Measurements from ENCODE around the gene PTX4.
A peak's percentile ranks its signal among the peaks of the same experiment; 100 is the strongest.
"Not testable (repeated sequence)": the region's sequence is repeated elsewhere in the genome, so short reads cannot be mapped to it uniquely, and the experiment has no call there.

Gene PTX4

DNA sequence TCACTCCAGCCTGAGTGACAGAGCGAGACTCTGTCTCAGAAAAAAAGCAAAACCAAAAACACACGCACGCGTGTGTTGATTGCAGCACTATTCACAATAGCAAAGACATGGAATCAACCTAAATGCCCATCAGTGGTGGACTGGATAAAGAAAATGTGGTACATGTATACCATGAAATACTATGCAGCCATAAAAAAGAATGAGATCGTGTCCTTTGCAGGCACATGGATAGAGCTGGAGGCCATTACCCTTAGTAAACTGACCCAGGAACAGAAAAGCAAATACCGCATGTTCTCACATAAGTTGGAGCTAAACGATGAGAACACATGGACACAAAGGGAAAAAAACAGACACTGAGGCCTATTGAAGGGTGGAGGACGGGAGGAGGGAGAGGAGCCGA is 9.8 kb downstream of the PTX4 start:
- DNase-seq: not testable (repeated sequence)

DNA sequence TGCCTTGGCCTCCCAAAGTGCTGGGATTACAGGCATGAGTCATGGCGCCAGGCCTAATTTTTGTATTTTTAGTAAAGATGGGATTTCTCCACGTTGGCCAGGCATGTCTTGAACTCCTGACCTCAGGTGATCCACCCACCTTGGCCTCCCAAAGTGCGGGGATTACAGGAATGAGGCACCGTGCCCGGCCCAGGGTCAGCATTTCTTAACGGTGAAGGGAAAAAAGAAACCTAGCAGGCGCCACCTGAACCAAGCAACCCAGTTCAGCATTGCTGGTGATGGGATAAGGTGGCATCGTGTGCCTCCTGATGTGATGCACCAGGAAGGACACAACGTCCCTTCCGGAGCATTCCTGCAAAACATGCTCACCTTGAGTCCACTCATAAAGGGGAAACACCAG is 11.7 kb downstream of the PTX4 start:
- no peak for DNase-seq

DNA sequence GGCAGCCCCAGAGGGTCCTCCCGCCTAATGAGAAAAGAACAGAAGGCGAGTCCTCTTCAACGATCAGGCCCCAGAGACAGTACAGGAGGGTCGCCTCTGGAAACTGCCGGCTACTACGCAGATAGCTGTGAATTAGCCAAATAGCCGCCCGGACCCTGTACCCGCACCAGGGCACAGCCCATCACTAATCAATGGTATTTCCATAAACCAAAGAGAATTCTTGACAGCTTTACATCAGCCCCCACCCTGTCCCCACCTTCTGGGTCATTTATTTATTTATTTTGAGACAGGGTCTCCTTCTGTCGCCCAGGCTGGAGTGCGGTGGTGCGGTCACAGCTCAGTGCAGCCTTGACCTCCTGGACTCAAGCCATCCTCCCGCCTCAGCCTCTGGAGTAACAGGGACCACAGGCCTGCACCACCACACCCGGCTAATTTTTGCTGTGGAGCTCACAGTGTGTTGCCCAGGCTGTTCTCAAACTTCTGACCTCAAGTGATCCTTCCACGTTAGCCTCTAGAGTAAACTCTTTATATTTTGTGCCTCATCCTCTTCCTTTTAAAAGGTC is 13.1 kb downstream of the PTX4 start:
- DNase-seq: no peak

DNA sequence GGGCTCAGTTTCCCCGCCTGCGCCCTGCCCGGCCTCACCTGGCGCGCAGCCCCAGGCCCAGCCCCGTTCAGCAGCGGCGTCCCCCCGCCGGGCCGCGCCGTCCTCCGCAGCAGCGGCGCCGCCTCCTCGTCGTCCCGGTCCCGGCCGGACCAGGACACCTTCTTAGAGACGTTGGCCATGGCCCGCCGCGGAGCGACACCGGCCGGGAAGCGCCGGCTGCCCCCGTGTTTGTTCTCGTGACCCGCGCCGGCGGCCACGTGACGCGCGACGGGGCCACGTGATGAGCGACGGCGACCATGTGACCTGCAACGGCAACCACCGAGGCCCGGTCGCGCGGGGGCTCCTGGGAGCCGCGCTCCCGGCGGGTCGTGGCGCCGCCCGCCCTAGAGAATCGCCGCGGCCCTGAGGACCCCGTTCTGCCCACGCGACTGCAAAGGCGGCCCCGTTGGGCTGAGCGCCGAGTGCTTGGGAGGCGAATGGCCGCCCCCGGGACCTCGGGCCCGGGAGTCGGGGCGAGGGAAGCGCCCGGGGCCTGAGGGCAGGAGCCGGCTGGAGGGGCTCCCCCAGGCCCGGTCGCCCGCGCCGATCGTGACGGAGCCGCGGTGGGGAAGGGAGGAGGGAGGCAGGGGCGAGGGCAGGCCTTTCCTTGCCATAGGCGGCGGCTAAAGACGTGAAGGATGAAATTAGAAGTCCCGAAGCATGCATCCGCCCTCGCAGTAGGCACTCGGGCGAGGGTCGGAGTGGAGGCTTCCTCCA is 13.8 kb downstream of the PTX4 start, which contains the start of gene CLCN7:
CLCN7 (minus strand) TSS at position 233 of the 756 bp plus-strand sequence; CDS start at position 179, 54 bp downstream.
- DNase-seq: peak; percentile 86

DNA sequence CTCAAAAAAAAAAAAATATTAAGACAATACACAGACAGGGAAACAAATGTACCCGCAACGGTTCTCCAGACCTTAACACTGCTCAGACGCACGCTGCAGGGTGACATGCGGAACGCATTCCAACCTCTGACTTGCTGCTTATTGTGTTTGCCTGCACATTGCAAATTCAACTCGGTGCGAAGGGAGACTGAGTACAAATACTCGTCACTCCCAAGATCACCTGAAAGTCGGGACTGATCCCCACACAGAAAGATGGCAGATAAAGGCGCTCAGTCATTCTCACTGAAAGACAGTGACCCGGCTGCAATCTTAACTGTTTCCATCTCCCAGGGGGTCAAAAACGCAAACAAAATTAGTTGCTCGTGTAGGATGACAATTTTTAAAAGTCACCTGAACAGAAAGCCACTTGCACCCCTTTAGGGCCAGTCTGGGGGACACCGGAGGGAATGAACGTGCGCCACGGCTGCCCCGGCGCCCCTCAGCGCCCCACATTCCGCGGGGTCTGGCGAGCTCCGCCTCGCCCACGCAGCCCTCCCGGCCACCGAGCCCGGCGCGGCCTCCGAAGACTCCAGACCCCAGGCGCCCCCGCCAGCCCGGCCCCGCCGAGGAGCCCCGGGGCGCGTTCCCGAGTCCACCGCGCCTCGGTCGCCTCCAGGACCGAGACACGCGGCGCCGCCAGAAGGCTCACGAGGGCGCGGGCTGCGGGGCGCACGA is 14.5 kb downstream of the PTX4 start:
- DNase-seq: no peak

DNA sequence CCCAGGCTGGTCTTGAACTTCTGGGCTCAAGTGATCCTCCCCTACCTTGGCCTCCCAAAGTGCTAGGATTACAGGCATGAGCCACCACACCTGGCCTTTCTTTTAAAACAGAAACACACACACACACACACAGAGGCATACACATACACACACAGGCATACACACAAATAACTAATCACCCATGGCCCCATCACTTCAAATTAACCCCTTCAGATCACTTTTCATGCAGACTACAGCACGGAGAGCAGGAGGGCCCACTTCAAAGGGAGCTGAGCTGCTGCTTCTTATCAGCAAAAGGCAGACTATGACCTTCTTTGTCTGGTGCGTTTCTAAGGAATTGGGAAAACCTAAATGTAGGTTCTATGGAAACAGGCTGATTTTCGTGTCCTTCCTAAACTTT is 15.8 kb downstream of the PTX4 start:
- DNase-seq: no peak

DNA sequence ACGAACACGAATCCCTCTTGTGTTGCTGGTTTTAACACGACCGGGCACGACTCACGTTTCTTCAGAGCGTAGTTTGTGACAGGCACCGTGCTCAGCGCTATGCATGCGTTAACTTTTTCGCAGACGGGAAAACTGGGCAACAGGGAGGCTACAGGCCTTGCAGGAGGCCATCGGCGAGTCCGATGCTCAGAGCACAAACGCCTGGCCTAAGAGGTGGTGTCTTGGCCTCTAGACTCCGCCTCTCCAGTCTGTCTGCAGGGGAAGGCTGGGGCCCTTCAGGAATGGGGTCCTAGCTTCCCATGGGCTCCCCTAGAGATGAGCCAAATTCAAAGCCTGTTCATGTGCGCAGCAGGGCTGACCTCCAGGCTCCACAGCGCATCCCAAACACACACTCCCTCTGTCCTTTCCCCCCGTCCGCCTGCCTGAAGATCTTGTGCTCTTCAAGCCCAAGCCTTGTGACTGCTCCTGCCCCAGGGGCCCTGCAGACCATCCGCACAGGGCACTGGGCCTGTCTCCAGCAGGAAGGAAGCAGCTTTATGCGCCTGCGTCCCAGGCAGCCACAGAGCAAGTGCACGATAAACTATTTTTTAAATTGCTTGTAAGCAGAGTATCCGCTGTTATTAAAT is 17.1 kb downstream of the PTX4 start:
- no peak for DNase-seq

DNA sequence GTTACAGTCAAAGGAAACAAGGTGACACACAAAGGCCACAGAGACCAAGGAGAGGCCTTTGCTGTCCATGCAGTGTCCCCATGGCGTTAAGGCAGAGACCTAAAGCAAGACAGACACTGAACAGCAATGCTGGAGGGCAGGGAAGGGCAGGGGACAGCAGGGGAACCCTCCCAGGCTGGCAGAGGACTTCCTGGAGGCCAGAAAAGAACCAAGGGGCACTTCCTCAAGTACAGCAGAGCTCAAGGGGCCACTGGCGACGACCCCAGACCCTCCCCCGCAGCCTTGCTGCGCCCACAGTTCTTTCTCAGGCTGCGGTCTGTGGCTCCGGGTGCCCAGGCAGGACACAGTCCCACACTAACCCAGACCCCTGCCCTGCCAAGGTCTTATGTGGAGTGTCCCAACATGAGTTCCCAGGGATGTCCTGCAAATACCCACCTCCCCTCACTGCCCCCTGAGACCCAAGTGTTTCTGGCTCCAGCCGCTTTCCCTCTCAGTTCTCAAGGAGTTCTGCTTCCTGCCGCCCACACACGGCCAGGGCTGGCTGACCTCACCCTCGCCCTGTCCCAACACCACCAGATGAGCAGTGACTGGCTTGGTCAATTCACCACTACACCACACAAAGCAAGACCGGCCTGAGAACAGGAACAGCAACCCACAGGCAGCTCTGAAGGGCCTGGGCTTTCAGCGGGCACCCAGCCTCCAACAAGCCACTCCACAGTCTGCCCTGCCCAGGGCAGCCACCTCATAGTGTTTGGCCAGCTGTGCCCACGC is 18.1 kb downstream of the PTX4 start:
- DNase-seq: no peak

DNA sequence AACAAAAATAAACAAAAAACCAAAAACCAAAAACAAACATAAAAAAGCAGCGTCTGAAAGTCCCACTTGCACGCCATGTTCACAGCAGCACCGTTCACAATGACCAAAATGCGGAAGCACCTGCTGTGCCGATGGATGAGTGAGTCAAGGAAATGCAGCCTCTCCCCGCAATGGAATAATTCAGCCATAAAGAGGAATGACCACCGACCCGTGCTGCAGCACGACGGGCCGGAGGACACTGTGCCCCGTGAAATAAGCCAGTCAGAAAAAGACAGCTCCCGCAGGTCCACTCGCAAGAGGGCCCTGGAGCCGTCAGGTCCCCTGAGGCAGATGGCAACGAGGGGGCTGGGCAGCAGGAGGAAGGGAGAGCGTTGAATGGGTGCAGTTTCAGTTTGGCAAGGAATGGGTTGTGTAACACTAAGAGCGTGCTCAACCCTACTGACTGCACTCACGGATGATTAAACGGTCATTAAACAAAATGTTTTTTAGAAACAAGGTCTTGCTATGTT is 19.0 kb downstream of the PTX4 start:
- no peak for DNase-seq

DNA sequence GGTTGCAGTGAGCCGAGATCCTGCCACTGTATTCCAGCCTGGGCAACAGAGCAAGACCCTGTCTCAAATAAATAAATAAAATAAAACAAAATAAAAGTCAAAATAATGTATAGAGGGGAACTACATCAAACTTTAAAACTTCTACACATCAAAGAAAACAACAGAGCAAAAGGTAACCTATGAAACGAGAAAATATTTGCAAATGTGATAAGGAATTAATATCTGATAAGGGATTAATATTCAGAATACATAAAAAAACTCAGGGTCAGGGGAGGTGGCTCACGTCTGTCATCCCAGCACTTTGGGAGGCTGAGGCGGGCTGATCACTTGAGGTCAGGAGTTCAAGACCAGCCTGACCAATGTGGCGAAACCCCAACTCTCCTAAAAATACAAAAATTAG is 19.6 kb downstream of the PTX4 start:
- DNase-seq: not testable (repeated sequence)

DNA sequence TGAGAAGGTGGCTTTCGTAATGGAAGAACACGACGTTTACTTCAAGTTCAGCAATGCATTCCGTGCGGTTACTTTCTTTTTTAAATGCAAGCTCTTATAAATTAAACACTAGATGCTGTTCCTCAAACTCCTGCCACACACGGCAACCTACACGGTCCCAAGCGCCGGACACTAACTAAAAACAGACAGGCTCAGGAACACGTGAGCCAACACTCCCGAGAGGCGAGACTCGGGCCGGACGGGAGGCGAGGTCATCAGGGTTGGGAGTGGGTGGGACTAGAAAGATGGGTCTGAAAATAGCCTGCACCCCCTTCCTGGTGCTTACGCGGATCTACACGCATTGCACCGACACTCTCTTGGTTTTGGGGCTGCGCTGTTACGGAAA is 20.3 kb downstream of the PTX4 start:
- no peak for DNase-seq

DNA sequence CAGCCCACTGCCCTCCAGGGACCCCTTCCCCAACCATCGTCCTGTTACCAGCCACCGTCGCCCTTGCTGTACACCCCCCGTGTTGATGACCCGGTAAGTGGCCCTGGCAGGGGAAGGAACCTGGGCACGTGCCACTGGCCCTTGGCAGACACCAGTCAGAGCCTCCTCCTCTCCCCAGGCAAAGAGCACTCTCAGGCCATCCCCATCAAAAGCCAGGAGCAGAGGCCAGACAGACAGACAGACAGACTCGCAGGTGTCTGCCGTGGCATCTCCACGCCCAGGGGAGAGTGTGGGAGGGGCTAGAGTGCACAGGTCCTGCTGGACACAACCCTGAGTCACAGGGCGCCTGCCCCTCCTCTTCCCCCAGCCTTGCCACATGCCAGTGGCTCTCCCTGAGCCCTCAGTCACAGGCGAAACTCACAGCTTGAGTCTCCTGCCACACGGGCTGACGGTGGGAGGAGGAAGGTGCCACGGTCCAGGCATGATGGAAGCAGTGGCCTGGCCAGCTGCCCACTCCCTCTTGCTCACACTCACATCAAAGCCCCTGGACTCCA is 21.7 kb downstream of the PTX4 start:
- no peak for DNase-seq

DNA sequence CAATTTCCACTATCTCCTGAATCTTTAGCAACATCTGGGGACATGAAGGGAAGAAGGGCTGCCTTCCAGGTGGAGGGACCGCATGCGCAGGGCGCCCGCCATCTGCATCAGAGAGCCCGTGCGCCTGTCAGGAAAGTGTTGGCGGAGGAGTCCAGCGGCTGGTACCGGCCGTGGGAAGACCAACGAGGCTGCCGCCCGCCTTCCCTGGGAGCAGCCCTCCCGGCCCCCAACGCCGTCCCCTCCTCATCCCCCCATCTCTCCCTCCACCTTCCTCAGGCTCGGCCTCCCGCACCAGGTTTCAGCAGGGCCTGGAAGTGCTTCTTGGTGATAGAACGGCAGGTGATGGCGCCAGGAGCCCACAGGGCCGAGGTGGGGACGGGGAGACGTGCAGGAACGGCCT is 22.7 kb downstream of the PTX4 start:
- DNase-seq: no peak

DNA sequence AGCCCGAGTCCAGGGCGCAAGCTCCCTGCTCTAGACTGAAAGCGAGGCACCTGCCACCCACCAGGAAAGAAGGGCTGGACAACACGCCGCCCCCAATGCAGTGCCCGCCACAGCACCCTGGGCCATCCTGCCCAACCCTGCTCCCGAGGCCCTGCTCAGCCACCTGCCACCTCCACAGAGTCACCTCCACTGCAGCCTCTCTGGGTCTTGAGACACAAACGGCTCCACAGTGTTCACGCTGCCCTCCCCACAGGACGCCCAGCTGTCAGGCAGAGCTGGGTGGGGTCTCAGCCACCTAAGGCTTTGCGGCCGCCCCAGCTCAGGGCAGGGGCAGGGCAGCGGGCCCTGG is 23.2 kb downstream of the PTX4 start:
- DNase-seq: no peak

DNA sequence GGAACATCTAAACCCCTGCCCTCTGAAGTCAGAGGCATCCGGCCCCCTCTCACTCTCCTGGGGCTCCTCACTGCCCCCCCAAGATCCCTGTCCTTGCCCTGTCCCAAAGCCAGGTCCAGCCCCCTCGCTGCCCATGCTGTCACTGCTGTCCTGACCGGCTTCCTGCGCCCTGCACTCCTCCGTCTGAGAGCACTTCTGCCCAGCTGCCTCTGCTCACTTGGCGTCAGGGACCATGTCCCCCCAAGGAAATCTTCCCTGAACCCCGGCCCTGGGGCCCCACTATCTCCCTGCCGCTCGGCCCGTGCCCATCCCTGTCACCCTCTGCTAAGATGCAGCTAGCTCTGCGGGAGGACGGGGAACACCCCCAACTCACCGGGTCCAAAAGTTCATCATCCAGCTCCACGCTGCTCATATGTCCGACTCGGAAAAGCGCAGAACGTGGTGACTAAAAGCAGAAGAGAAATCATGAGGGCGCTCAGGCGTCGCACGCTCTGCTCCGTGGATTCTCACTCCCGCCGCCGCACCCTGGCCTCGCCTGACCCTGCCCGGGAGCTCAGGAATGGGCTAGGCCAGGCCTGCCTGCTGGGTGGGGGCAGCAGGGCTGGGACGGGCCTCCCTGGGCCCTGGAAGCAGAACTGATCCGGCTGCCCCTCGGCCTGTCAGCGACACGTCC is 23.7 kb downstream of the PTX4 start:
- no peak for DNase-seq

DNA sequence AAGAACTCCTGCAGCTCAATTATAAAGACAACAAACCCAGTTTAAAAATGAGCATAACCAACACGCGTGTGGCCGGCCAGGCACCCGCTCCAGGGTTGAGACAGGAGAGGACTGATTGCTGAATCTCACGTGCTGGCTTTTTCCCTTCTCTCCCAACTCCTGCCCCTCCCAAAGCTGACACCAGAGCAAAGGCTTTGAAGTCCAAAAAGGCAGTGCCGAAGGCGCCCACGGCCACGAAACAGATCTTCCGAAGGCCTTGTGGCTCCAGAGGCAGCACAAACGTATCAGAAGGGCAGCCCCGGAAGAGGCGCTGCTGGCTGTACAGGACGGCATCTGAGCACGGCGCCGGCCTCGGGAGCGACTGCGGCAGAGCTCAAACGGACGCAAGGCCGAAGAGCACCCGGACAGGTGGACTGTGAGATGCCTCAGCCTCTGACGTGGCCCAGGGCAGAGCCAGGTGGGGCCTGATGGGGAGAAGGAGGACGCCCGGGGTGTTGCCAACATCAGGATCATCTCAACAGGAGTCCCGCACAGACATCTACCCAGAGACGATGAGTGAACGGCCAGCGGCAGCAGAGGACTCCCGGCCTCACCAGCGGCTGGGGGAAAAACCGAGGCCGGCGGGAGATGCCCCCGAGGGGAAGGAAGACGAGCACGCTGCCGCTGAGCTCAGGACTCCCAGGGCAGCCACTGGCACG is 24.4 kb downstream of the PTX4 start:
- no peak for DNase-seq

DNA sequence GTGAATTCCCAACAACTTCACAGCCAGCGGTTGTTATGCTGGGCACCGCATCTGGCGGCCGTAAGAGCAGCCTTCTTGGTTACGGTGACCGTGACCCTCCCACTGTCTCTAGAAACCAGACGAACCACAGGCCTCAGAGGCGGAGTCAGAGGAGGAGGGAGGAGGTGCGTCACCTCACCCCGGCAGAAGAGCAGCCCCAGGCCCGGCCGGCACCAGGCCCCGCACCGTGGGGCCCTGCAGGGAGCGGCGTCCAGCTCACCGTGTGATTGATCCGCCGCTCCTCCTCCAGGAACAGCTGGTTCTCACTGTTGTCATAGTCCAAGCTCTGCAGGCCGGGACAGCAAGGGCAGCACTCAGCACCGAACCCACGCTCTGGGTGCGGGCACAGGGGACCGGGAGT is 27.6 kb downstream of the PTX4 start:
- DNase-seq: no peak

DNA sequence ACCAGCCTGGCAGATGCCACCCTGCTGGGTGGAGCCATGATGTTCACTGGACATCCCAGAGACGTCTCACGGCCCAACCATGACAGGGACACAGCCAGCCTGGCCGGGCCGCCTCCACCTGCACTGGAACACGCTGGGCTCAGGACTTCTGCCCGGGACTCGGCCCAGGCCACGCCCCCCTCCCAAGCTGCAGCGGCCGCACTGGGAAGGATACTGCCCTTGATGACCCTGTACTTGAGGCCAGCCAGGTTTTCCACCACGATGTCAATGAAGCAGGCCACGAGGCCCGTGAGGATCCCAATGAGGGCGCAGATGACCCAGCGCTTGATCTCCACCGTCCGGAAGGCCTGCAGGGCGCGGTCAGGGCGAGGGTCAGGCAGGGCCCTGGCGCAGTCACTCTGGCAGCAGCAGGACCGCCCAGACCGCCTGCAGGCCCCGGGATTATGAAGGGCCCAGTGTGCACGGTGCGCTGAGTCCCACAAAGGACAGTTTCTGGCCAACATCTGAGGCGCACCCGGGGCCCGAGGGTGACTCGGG is 28.1 kb downstream of the PTX4 start:
- DNase-seq: no peak

DNA sequence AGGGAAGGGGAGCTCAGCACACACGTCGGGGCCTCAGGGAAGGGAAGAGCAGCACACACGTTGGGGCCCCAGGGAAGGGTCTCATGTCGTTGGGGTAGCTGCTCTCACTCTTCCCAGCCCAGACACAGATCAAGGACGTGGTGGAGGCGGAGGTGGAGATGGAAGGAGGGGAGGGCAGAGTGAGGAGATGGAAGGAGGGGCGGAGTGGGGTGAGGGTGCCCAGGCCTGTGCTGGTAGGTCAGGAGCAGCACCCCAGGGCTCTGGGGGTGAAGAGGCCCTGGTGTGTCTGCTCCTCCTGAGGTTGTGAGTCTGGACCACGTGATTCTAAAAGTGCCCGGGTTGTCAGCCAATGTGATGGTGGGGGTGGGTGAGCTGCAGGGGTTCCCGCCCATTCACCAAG is 28.8 kb downstream of the PTX4 start:
- no peak for DNase-seq

DNA sequence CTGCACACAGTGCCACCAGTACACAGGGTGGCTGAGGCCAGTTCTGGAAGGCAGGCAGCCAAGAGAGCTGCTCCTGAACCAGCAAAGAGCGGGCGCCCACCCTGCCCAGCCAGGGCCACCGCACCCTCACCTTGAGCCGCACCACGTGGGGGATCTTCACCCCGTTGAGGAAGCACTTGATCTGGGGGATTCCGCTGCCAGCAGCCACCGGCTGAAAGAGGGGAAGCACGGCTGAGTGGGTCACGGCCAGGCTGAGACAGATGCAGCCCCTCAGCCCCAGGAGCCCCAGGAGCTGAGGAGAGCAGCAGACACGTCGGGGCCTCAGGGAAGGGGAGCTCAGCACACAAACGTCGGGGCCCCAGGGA is 29.8 kb downstream of the PTX4 start:
- DNase-seq: no peak

Measured in activated gamma-delta T cell (primary cell).